ENCODE data around the gene KRTAP10-9. TPM values are rescaled to one million over a fixed set of nuclear protein-coding genes. Genes with fewer than 3 reads are reported as not detected.

The KRTAP10-9 gene
- total and polyA plus RNA-seq, 2 of the 8 experiments (the other 6 are each of a cell fraction or from before 2014, with no cell fraction given), result not detected

DNA sequence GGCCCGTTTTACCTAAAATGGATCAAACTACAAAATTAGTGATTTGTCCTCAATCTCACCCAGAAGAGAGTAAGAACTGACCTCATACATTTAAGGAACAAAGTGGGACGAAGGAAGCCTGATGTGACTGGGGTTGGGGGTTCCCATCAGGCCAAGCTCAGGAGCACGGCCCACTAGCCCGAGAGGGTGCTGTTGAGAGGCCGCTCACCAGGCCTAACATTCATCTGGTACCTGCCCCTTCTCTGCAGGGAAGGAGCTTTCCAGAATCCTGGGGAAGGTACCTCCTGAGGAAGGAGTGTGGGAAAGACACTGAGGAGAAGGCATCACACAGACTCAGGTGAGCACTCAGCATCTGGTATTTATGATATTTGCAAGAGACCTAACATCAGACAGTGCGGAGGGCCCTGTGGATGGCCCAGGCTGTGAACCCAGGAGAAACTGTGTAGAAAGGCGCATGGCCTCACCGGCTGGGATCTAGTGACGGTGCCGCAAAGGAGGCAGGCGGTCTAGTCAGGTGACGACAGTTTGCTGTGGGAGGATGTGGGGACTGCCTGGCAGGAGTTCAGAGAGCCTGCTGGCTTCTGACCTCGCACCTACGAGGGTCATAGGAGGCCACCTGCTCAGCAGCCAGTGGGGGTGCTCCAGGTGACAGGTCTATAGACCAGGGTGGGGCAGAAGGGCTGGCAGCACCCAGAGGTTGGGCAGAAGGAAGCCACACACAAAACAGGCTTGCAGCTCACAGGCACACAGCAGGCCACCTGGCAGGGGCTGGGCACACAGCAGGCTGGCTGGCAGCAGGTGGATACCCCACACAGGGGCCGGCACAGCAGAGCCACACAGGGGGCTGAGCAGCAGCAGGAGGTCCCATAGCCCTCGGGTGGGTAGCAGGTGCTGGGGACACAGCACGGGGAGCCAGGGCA is 27.0 kb downstream of the KRTAP10-9 start:
- H3K36me3 ChIP-seq (ENCODE audit: control insufficient read depth in 2 of 4, insufficient read depth in 4 of 4, low read length in 3 of 4), result no peaks in the 10 kb centered on the region
- no peak overlapping the region for H2BK5ac ChIP-seq (ENCODE audit: low read depth, low read length)
- no peaks in the 10 kb centered on the region for H3K79me2 ChIP-seq (ENCODE audit: control insufficient read depth in 1 of 2, insufficient read depth in 2 of 2, low read length in 2 of 2)
- POLR2A ChIA-PET (ENCODE audit: partially characterized antibody), result no interaction called here
- peaks cover 0 to 4% of the 10 kb centered on the region in 2 experiments; a peak in 2 of 4 replicates for H3K9me3 ChIP-seq (ENCODE audit: insufficient read depth in 2 of 2, low read depth in 1 of 2, low read length in 1 of 2)
- H2BK20ac ChIP-seq (ENCODE audit: low read length), result no peak overlapping the region
- H3K9ac ChIP-seq (replicated peaks in 1 of 4; ENCODE audit: extremely low read depth in 1 of 4, low read depth in 3 of 4, low read length in 3 of 4), result no peak overlapping the region
- no peak overlapping the region for H2AFZ ChIP-seq (ENCODE audit: low read length)
- H4K20me1 ChIP-seq (replicated peaks in 1 of 2; ENCODE audit: control insufficient read depth in 1 of 2, insufficient read depth in 2 of 2, low read length in 2 of 2), result no peaks in the 10 kb centered on the region
- no peaks in the 10 kb centered on the region for H3K23me2 ChIP-seq (ENCODE audit: low read depth, low read length)
- H3K14ac ChIP-seq (ENCODE audit: insufficient read length), result no peak overlapping the region
- H3K4me3 ChIP-seq (ENCODE audit: extremely low read depth in 1 of 4, insufficient read depth in 2 of 4, low read depth in 3 of 4, low read length in 4 of 4), result no peak overlapping the region
- H4K5ac ChIP-seq (ENCODE audit: insufficient read length, low read depth, low read length), result no peak overlapping the region
- WGBS, 2 experiments (ENCODE audit: extremely low coverage in 1 of 2, insufficient coverage in 1 of 2, insufficient read length in 1 of 2, insufficient replicate concordance in 2 of 2, low coverage in 1 of 2, low lambda C conversion rate in 2 of 2, missing lambda C conversion rate in 1 of 2), result 92% methylated on average over 17 of the region's 17 CpGs; no CpG with 5 or more reads in 1 of the 2 experiments
- no peak for FAIRE-seq
- H3K4me1 ChIP-seq (replicated peaks in 1 of 4; ENCODE audit: control insufficient read depth in 3 of 4, insufficient read depth in 4 of 4, low read length in 3 of 4), result peaks cover 0 to 3% (median 0%) of the 10 kb centered on the region in 4 experiments; a peak in 4 of 7 replicates
- H2AK5ac ChIP-seq (ENCODE audit: low read depth, low read length), result 0 out of 2 replicates have a peak overlapping the region, but pooled peaks have one; percentile 53
- no peak for DNase-seq (ENCODE audit: low read depth in 1 of 2, low spot score in 2 of 2)
- H3K27me3 ChIP-seq (replicated peaks in 1 of 4; ENCODE audit: control insufficient read depth in 3 of 4, extremely low read depth in 1 of 4, insufficient read depth in 3 of 4, low read length in 3 of 4), result peaks cover 0 to 2% (median 0%) of the 10 kb centered on the region in 4 experiments; a peak in 1 of 7 replicates
- H3K4me2 ChIP-seq (ENCODE audit: insufficient read depth in 1 of 2, low read depth in 2 of 2, low read length in 2 of 2), result no peak overlapping the region
- no peak overlapping the region for H3K23ac ChIP-seq (ENCODE audit: insufficient read length)
- H2BK120ac ChIP-seq (replicated peaks; ENCODE audit: low read depth, low read length), result no peak overlapping the region
- no peak overlapping the region for H2BK12ac ChIP-seq (ENCODE audit: low read depth, low read length)
- no peak overlapping the region for H3K56ac ChIP-seq (replicated peaks; ENCODE audit: insufficient read length, low read depth, low read length)
- CTCF ChIA-PET (ENCODE audit: partially characterized antibody), result interaction anchor here (1.0 kb wide), 1 partner anchor 35 kb away, joined by 3 read pairs; no protein-coding TSS in a partner anchor
- H3K18ac ChIP-seq (ENCODE audit: extremely low read depth, low read length), result no peak overlapping the region
- no peak overlapping the region for H4K8ac ChIP-seq (ENCODE audit: extremely low read depth, insufficient read depth, low read length)
- no peaks in the 10 kb centered on the region for H3K79me1 ChIP-seq (ENCODE audit: low read depth, low read length)
- no peak overlapping the region for H3K27ac ChIP-seq (ENCODE audit: low read depth, low read length)
- no peak overlapping the region for H3K4ac ChIP-seq (replicated peaks; ENCODE audit: insufficient read length, low read depth, low read length)
- H4K91ac ChIP-seq (replicated peaks; ENCODE audit: insufficient read length, low read length), result no peak overlapping the region
- no peak overlapping the region for H2BK15ac ChIP-seq (ENCODE audit: low read length)
- TF ChIP-seq, protein P1, sequence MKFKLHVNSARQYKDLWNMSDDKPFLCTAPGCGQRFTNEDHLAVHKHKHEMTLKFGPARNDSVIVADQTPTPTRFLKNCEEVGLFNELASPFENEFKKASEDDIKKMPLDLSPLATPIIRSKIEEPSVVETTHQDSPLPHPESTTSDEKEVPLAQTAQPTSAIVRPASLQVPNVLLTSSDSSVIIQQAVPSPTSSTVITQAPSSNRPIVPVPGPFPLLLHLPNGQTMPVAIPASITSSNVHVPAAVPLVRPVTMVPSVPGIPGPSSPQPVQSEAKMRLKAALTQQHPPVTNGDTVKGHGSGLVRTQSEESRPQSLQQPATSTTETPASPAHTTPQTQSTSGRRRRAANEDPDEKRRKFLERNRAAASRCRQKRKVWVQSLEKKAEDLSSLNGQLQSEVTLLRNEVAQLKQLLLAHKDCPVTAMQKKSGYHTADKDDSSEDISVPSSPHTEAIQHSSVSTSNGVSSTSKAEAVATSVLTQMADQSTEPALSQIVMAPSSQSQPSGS (IDR thresholded peaks at IDR 0.05; ENCODE audit: low read length), result no peak
- TF ChIP-seq SUZ12 (IDR thresholded peaks at IDR 0.05; ENCODE audit: low read length), result no peak
- no peak for TF ChIP-seq TCF12 (IDR thresholded peaks at IDR 0.05; ENCODE audit: low read depth, low read length)
- TF ChIP-seq RNF2 (IDR thresholded peaks at IDR 0.05; ENCODE audit: borderline replicate concordance, low read depth, low read length, missing control alignments, poor library complexity, severe bottlenecking), result no peak
- TF ChIP-seq RFX5 (IDR thresholded peaks at IDR 0.05; ENCODE audit: borderline replicate concordance, low read depth, low read length), result no peak
- TF ChIP-seq POLR2AphosphoS5 (IDR thresholded peaks at IDR 0.05; ENCODE audit: low read depth, low read length), result no peak
- TF ChIP-seq SAP30 (IDR thresholded peaks at IDR 0.05; ENCODE audit: insufficient read depth, insufficient replicate concordance, low read length), result no peak
- TF ChIP-seq ZNF274 (IDR thresholded peaks at IDR 0.05; ENCODE audit: borderline replicate concordance, extremely low read depth, low read length), result no peak
- no peak for TF ChIP-seq SP2 (IDR thresholded peaks at IDR 0.05; ENCODE audit: low read length)
- no peak for TF ChIP-seq YY1 (IDR thresholded peaks at IDR 0.05; ENCODE audit: low read depth, low read length)

Measured in H1 (cell line).